Epithelial cell of proximal tubule (primary cell): ENCODE results near the gene PRDM16. TPM values are rescaled to one million over a fixed set of nuclear protein-coding genes. Genes with fewer than 3 reads are reported as not detected.

Source experiments
- DNase-seq: peaks from one replicate; pipeline ENCODE4 v3.0.0-alpha.2; 2011; ENCODE audit warnings: low read depth
- H3K4me3 ChIP-seq: 2 replicates; pipeline ENCODE4 v1.5.1; 2011; ENCODE audit warnings: low read depth, mild to moderate bottlenecking, low read length
- CTCF ChIP-seq: conservative IDR thresholded peaks from 2 replicates; pipeline ENCODE4 v1.5.1; 2012; ENCODE audit warnings: low read depth, mild to moderate bottlenecking, low read length
- total RNA-seq: library from RNA; depleted of rRNA; stranded (reverse); fragments of >200 nt; gene quantifications from 2 replicates; pipeline ENCODE4 v1.2.3, GENCODE V29; 2015

Gene PRDM16
- total RNA-seq, 1 donor from 2014 or later, result 0.06 TPM

- H3K4me3 ChIP-seq, result no peak overlapping the region
- DNase-seq, result no peak
- TF ChIP-seq CTCF, result no peak
Measured at GRCh38 chr1:3119061-3119460, 50.1 kb downstream of the PRDM16 start.

GRCh38 chr1:3119725-3120124 lies 50.7 kb downstream of the PRDM16 start:
- no peak for TF ChIP-seq CTCF
- DNase-seq, result no peak
- H3K4me3 ChIP-seq, result no peak overlapping the region

- no peak for TF ChIP-seq CTCF
- no peak overlapping the region for H3K4me3 ChIP-seq
- DNase-seq, result no peak
Measured at GRCh38 chr1:3120140-3120539, 51.1 kb downstream of the PRDM16 start.

- TF ChIP-seq CTCF, result no peak
- DNase-seq, result no peak
- H3K4me3 ChIP-seq, result no peak overlapping the region
Measured at GRCh38 chr1:3120994-3121393, 52.0 kb downstream of the PRDM16 start.

- H3K4me3 ChIP-seq, result no peak overlapping the region
- TF ChIP-seq CTCF, result no peak
- no peak for DNase-seq
Measured at GRCh38 chr1:3121401-3122210, 52.6 kb downstream of the PRDM16 start.

GRCh38 chr1:3122311-3122710 lies 53.3 kb downstream of the PRDM16 start:
- H3K4me3 ChIP-seq, result no peak overlapping the region
- TF ChIP-seq CTCF, result no peak

GRCh38 chr1:3124246-3124645 lies 55.2 kb downstream of the PRDM16 start:
- DNase-seq, result no peak
- TF ChIP-seq CTCF, result no peak
- no peak overlapping the region for H3K4me3 ChIP-seq

More at GRCh38 chr1:3122311-3122710, 53.3 kb downstream of the PRDM16 start:
- DNase-seq, result no peak
